NOMO-1 treated with DMSO at 0.1 percent for 48 hours (cell line): ENCODE data around the gene ARL15.

Experiments used
- DNase-seq: peaks from one replicate; lab custom pipeline; 2025; ENCODE audit not compliant: unreplicated experiment; lab: John Stamatoyannopoulos, UW

Gene ARL15

GRCh38 chr5:53948598-53948997 is 361.8 kb downstream of the ARL15 start:
- no peak for DNase-seq

- DNase-seq: no peak
Measured at GRCh38 chr5:53946405-53947100, 363.8 kb downstream of the ARL15 start.

GRCh38 chr5:53944981-53945380 is 365.4 kb downstream of the ARL15 start:
- no peak for DNase-seq

- DNase-seq: no peak
Measured at GRCh38 chr5:53943938-53944337, 366.4 kb downstream of the ARL15 start.

GRCh38 chr5:53942724-53943123 is 367.6 kb downstream of the ARL15 start:
- DNase-seq: no peak

GRCh38 chr5:53940921-53941320 is 369.5 kb downstream of the ARL15 start:
- DNase-seq: peak; percentile 87

- DNase-seq: no peak
Measured at GRCh38 chr5:53937467-53937866, 372.9 kb downstream of the ARL15 start.

GRCh38 chr5:53936481-53937352 is 373.7 kb downstream of the ARL15 start:
- DNase-seq: no peak

- no peak for DNase-seq
Measured at GRCh38 chr5:53934151-53934820, 376.1 kb downstream of the ARL15 start.

GRCh38 chr5:53932351-53932750 is 378.0 kb downstream of the ARL15 start:
- DNase-seq: no peak

- no peak for DNase-seq
Measured at GRCh38 chr5:53930457-53930856, 379.9 kb downstream of the ARL15 start.

- no peak for DNase-seq
Measured at GRCh38 chr5:53929570-53929969, 380.8 kb downstream of the ARL15 start.

- DNase-seq: no peak
Measured at GRCh38 chr5:53929152-53929551, 381.2 kb downstream of the ARL15 start.

GRCh38 chr5:53928641-53929040 is 381.7 kb downstream of the ARL15 start:
- DNase-seq: no peak

GRCh38 chr5:53927668-53928247 is 382.6 kb downstream of the ARL15 start:
- no peak for DNase-seq

GRCh38 chr5:53926026-53926425 is 384.3 kb downstream of the ARL15 start:
- DNase-seq: no peak

- no peak for DNase-seq
Measured at GRCh38 chr5:53924392-53924791, 386.0 kb downstream of the ARL15 start.

- no peak for DNase-seq
Measured at GRCh38 chr5:53923961-53924360, 386.4 kb downstream of the ARL15 start.

GRCh38 chr5:53922508-53923498 is 387.6 kb downstream of the ARL15 start:
- DNase-seq: no peak

GRCh38 chr5:53917826-53918225 is 392.5 kb downstream of the ARL15 start:
- DNase-seq: no peak
